Tibial artery (tissue), 4 donors: ENCODE measurements around the gene IRX3.

Source experiments
- DNase-seq, 2 donors: peaks; one replicate each; pipeline ENCODE4 v3.0.0-alpha.2; 2019
- H3K27ac ChIP-seq, 2 donors: fragments of 200-600 bp; sonication (generic) in 1 of 2; 1 replicate in 1 of 2; 2 replicates in 1 of 2; pipeline ENCODE4 v1.5.1; 2018 to 2019; ENCODE audit warnings: mild to moderate bottlenecking in 1 of 2
- H3K27me3 ChIP-seq, 2 donors: fragments of 200-600 bp; sonication (generic) in 1 of 2; one replicate each; pipeline versions ENCODE4 v1.5.1 to v1.6.0; 2016 to 2019
- H3K36me3 ChIP-seq, 3 donors: fragments of 200-600 bp; sonication (generic) in 2 of 3; one replicate each; pipeline ENCODE4 v1.5.1; 2016 to 2019; ENCODE audit warnings: mild to moderate bottlenecking in 2 of 3
- H3K4me1 ChIP-seq, 4 donors: fragments of 200-600 bp; sonication (generic) in 2 of 4; 1 replicate in 3 of 4; 2 replicates in 1 of 4; pipeline ENCODE4 v1.5.1; 2016 to 2019
- H3K4me3 ChIP-seq, 2 donors: fragments of 200-600 bp; sonication (generic) in 1 of 2; 1 replicate in 1 of 2; 2 replicates in 1 of 2; pipeline ENCODE4 v1.5.1; 2018 to 2019; ENCODE audit warnings: mild to moderate bottlenecking in 2 of 2
- H3K9me3 ChIP-seq, 3 donors: fragments of 200-600 bp; sonication (generic) in 1 of 3; one replicate each; pipeline ENCODE4 v1.5.1; 2016 to 2019
- CTCF ChIP-seq, 2 experiments: fragments of 200-600 bp in 1 of 2; fragments of 450-650 bp in 1 of 2; IDR thresholded peaks; one replicate each; pipeline ENCODE4 v1.5.1; 2017 to 2019; ENCODE audit warnings: antibody characterized with exemption in 2 of 2, mild to moderate bottlenecking in 1 of 2, moderate library complexity in 1 of 2
- intact Hi-C: fragments of 100-400 bp; cut with DNase I; formaldehyde crosslinking; loops from one replicate; pipeline ENCODE4 v1.15.0; 2023; ENCODE audit warnings: low total_unique reads

IRX3 gene

GRCh38 chr16:54284319-54284930 lies 2.2 kb downstream of the IRX3 start:
- Histone ChIP-seq H3K9me3 (no peaks in the 10 kb centered on the region), H3K4me3 (peak overlapping the region; percentile 66 to 91), H3K27ac (peak overlapping the region in 1 of 2 donors; percentile 91), H3K27me3 (peaks cover 0 to 15% of the 10 kb centered on the region in 2 donors), H3K36me3 (peaks cover 0 to 14% (median 0%) of the 10 kb centered on the region in 3 donors), H3K4me1 (peaks cover 0 to 40% (median 27%) of the 10 kb centered on the region in 4 donors)
- TF ChIP-seq CTCF (IDR thresholded peaks at IDR 0.05) = no peak
- intact Hi-C loops = loop anchor here (10.0 kb wide), 2 partner anchors 90 to 350 kb away; no protein-coding TSS in a partner anchor
- DNase-seq = no peak

- Histone ChIP-seq H3K27ac (no peak overlapping the region), H3K36me3 (peaks cover 0 to 14% (median 0%) of the 10 kb centered on the region in 3 donors), H3K9me3 (no peaks in the 10 kb centered on the region), H3K27me3 (peaks cover 0 to 12% of the 10 kb centered on the region in 2 donors), H3K4me1 (peaks cover 0 to 41% (median 27%) of the 10 kb centered on the region in 4 donors), H3K4me3 (peak overlapping the region; percentile 66 to 91)
- peak in 1 of 2 donors; percentile 58 for DNase-seq
- intact Hi-C loops = loop anchor here (10.0 kb wide), 2 partner anchors 89 to 351 kb away; no protein-coding TSS in a partner anchor
- TF ChIP-seq CTCF (IDR thresholded peaks at IDR 0.05) = no peak
Measured at GRCh38 chr16:54283725-54284318, 2.8 kb downstream of the IRX3 start.

GRCh38 chr16:54282928-54283724 lies 3.5 kb downstream of the IRX3 start:
- no peak for TF ChIP-seq CTCF (IDR thresholded peaks at IDR 0.05)
- Histone ChIP-seq H3K9me3 (no peaks in the 10 kb centered on the region), H3K4me1 (peaks cover 0 to 43% (median 27%) of the 10 kb centered on the region in 4 donors), H3K27ac (no peak overlapping the region), H3K27me3 (peaks cover 0 to 10% of the 10 kb centered on the region in 2 donors), H3K4me3 (no peak overlapping the region), H3K36me3 (peaks cover 0 to 14% (median 0%) of the 10 kb centered on the region in 3 donors)
- intact Hi-C loops = loop anchor here (10.0 kb wide), 2 partner anchors 88 to 352 kb away; no protein-coding TSS in a partner anchor
- peak in 1 of 2 donors; percentile 60 for DNase-seq

- intact Hi-C loops = loop anchor here (10.0 kb wide), 2 partner anchors 88 to 352 kb away; no protein-coding TSS in a partner anchor
- no peak overlapping the region for H3K27ac ChIP-seq
- peaks cover 0 to 35% (median 22%) of the 10 kb centered on the region in 4 donors for H3K4me1 ChIP-seq
- TF ChIP-seq CTCF (IDR thresholded peaks at IDR 0.05) = peak; percentile 34 to 64
- no peak overlapping the region for H3K4me3 ChIP-seq
- peaks cover 0 to 8% of the 10 kb centered on the region in 2 donors for H3K27me3 ChIP-seq
- DNase-seq = peak in 1 of 2 donors; percentile 63
- H3K36me3 ChIP-seq = peaks cover 0 to 14% (median 0%) of the 10 kb centered on the region in 3 donors
- no peaks in the 10 kb centered on the region for H3K9me3 ChIP-seq
Measured at GRCh38 chr16:54282202-54282927, 4.2 kb downstream of the IRX3 start.
